Fibroblast of lung (primary cell): ENCODE results near the gene CTSZ. TPM values are rescaled to one million over a fixed set of nuclear protein-coding genes. Genes with fewer than 3 reads are reported as not detected.

Experiments
- DNase-seq, 2 donors: peaks; one replicate each; pipeline versions ENCODE4 v3.0.0 to v3.0.0-alpha.2; 2010; ENCODE audit warnings: low read depth in 2 of 2
- H2AFZ ChIP-seq: 2 replicates; pipeline ENCODE4 v1.5.1; 2012; ENCODE audit warnings: low read length, control low read depth, inconsistent platforms
- H3K27ac ChIP-seq: 2 replicates; pipeline ENCODE4 v1.5.1; 2011; ENCODE audit warnings: low read length, control low read depth; ENCODE audit not compliant: insufficient read depth
- H3K27me3 ChIP-seq: 2 replicates; pipeline ENCODE4 v1.5.1; 2011; ENCODE audit warnings: mild to moderate bottlenecking, low read length; ENCODE audit not compliant: control insufficient read depth, insufficient read depth
- H3K36me3 ChIP-seq: 2 replicates; pipeline ENCODE4 v1.5.1; 2011; ENCODE audit warnings: low read length; ENCODE audit not compliant: control insufficient read depth, insufficient read depth
- H3K4me1 ChIP-seq: 2 replicates; pipeline ENCODE4 v1.5.1; 2011; ENCODE audit warnings: low read length; ENCODE audit not compliant: control insufficient read depth, insufficient read depth; ENCODE audit errors: extremely low read depth
- H3K4me2 ChIP-seq: 2 replicates; pipeline ENCODE4 v1.5.1; 2011; ENCODE audit warnings: low read length, control low read depth; ENCODE audit not compliant: insufficient read depth; ENCODE audit errors: extremely low read depth
- H3K4me3 ChIP-seq, 4 experiments: fragments of 200-600 bp in 1 of 4; sonication (generic) in 1 of 4; replicated peaks in 1 of 4; 2 replicates each; pipeline ENCODE4 v1.5.1; 2011 to 2016; ENCODE audit warnings: low read length in 4 of 4, low read depth in 3 of 4, mild to moderate bottlenecking in 3 of 4, control low read depth in 2 of 4, inconsistent platforms in 1 of 4, mixed read lengths in 1 of 4; ENCODE audit not compliant: insufficient read depth in 1 of 4; ENCODE audit errors: control extremely low read depth in 1 of 4
- H3K79me2 ChIP-seq: 2 replicates; pipeline ENCODE4 v1.5.1; 2012; ENCODE audit warnings: mild to moderate bottlenecking, low read length, inconsistent platforms; ENCODE audit not compliant: control insufficient read depth, insufficient read depth
- H3K9ac ChIP-seq: 2 replicates; pipeline ENCODE4 v1.5.1; 2011; ENCODE audit warnings: mild to moderate bottlenecking, low read length, control low read depth; ENCODE audit not compliant: insufficient read depth
- H3K9me3 ChIP-seq: 2 replicates; pipeline ENCODE4 v1.5.1; 2012; ENCODE audit warnings: low read depth, low read length; ENCODE audit not compliant: control insufficient read depth, insufficient read depth
- H4K20me1 ChIP-seq: 2 replicates; pipeline ENCODE4 v1.5.1; 2011; ENCODE audit warnings: low read length; ENCODE audit not compliant: control insufficient read depth, insufficient read depth; ENCODE audit errors: extremely low read depth
- EZH2 ChIP-seq: IDR thresholded peaks from 2 replicates; pipeline ENCODE4 v1.5.1; 2012; ENCODE audit warnings: low read length, control low read depth, mild to moderate bottlenecking; ENCODE audit errors: missing control alignments
- polyA plus RNA-seq, 2 donors: library from polyadenylated mRNA; depleted of rRNA in 1 of 2; stranded (reverse) in 1 of 2; unstranded in 1 of 2; fragments of >200 nt; gene quantifications; 2 replicates each; pipeline ENCODE4 v1.2.1, GENCODE V29; 2011 to 2012; ENCODE audit warnings: missing spikeins in 1 of 2
- total RNA-seq: library from RNA; depleted of rRNA; stranded (reverse); fragments of >200 nt; gene quantifications from 2 replicates; pipeline ENCODE4 v1.2.1, GENCODE V29; 2014
- TF ChIP-seq, protein P1 (sequence below), 2 donors: IDR thresholded peaks in 1 of 2; conservative IDR thresholded peaks in 1 of 2; 1 replicate in 1 of 2; 2 replicates in 1 of 2; pipeline ENCODE4 v1.5.1; 2011 to 2012; ENCODE audit warnings: low read length in 2 of 2, control low read depth in 1 of 2, inconsistent platforms in 1 of 2, low read depth in 1 of 2, mild to moderate bottlenecking in 1 of 2

CTSZ gene
- total and polyA plus RNA-seq, 2 donors (not counting 1 experiment from before 2014, with no cell fraction given): 201 to 250 TPM

GRCh38 chr20:58971429-58971828 lies 35.6 kb downstream of the CTSZ start:
- H3K9ac ChIP-seq: no peak overlapping the region
- no peaks in the 10 kb centered on the region for H4K20me1 ChIP-seq
- no peak overlapping the region for H3K4me3 ChIP-seq
- DNase-seq: no peak
- peaks cover 3% of the 10 kb centered on the region for H3K27me3 ChIP-seq
- no peaks in the 10 kb centered on the region for H3K79me2 ChIP-seq
- H3K9me3 ChIP-seq: no peaks in the 10 kb centered on the region
- H3K4me1 ChIP-seq: no peaks in the 10 kb centered on the region
- TF ChIP-seq EZH2: no peak
- TF ChIP-seq, protein P1, sequence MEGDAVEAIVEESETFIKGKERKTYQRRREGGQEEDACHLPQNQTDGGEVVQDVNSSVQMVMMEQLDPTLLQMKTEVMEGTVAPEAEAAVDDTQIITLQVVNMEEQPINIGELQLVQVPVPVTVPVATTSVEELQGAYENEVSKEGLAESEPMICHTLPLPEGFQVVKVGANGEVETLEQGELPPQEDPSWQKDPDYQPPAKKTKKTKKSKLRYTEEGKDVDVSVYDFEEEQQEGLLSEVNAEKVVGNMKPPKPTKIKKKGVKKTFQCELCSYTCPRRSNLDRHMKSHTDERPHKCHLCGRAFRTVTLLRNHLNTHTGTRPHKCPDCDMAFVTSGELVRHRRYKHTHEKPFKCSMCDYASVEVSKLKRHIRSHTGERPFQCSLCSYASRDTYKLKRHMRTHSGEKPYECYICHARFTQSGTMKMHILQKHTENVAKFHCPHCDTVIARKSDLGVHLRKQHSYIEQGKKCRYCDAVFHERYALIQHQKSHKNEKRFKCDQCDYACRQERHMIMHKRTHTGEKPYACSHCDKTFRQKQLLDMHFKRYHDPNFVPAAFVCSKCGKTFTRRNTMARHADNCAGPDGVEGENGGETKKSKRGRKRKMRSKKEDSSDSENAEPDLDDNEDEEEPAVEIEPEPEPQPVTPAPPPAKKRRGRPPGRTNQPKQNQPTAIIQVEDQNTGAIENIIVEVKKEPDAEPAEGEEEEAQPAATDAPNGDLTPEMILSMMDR (conservative IDR thresholded peaks at IDR 0.05 in 1 of 2, IDR thresholded peaks at IDR 0.05 in 1 of 2; ENCODE audit: low read depth in 1 of 2, low read length in 2 of 2): no peak
- H3K27ac ChIP-seq: no peak overlapping the region
- no peak overlapping the region for H3K4me2 ChIP-seq
- no peaks in the 10 kb centered on the region for H3K36me3 ChIP-seq
- no peak overlapping the region for H2AFZ ChIP-seq

- no peak overlapping the region for H3K27ac ChIP-seq
- H4K20me1 ChIP-seq: no peaks in the 10 kb centered on the region
- DNase-seq: no peak
- H3K79me2 ChIP-seq: no peaks in the 10 kb centered on the region
- no peaks in the 10 kb centered on the region for H3K4me1 ChIP-seq
- H3K4me3 ChIP-seq: no peak overlapping the region
- peaks cover 3% of the 10 kb centered on the region for H3K27me3 ChIP-seq
- H3K9ac ChIP-seq: no peak overlapping the region
- no peak overlapping the region for H2AFZ ChIP-seq
- H3K9me3 ChIP-seq: no peaks in the 10 kb centered on the region
- no peaks in the 10 kb centered on the region for H3K36me3 ChIP-seq
- TF ChIP-seq, protein P1 (conservative IDR thresholded peaks at IDR 0.05 in 1 of 2, IDR thresholded peaks at IDR 0.05 in 1 of 2; ENCODE audit: low read depth in 1 of 2, low read length in 2 of 2): no peak
- TF ChIP-seq EZH2: no peak
- H3K4me2 ChIP-seq: no peak overlapping the region
Measured at GRCh38 chr20:58970146-58970545, 36.9 kb downstream of the CTSZ start.

DNA sequence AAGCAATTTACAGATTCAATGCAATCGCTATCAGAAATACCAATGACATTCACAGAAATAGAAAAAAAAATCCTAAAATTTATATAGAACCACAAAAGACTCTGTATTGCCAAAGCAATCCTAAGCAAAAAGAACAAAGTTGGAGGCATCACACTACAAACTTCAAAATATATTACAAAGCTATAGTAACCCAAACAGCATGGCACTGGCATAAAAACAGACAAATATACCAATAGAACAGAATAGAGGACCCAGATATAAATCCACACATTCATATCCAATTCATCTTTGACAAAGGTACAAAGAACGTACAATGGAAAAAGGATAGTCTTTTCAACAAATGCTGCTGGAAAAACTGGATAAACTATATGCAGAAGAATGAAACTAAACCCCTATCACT lies 37.6 kb downstream of the CTSZ start:
- H3K9me3 ChIP-seq: no peaks in the 10 kb centered on the region
- H3K4me3 ChIP-seq: no peak overlapping the region
- no peaks in the 10 kb centered on the region for H4K20me1 ChIP-seq
- no peaks in the 10 kb centered on the region for H3K36me3 ChIP-seq
- no peaks in the 10 kb centered on the region for H3K4me1 ChIP-seq
- DNase-seq: no peak
- peaks cover 3% of the 10 kb centered on the region for H3K27me3 ChIP-seq
- TF ChIP-seq, protein P1 (conservative IDR thresholded peaks at IDR 0.05 in 1 of 2, IDR thresholded peaks at IDR 0.05 in 1 of 2; ENCODE audit: low read depth in 1 of 2, low read length in 2 of 2): no peak
- TF ChIP-seq EZH2: no peak
- no peak overlapping the region for H3K4me2 ChIP-seq
- no peak overlapping the region for H3K27ac ChIP-seq
- H3K79me2 ChIP-seq: no peaks in the 10 kb centered on the region
- H2AFZ ChIP-seq: no peak overlapping the region
- no peak overlapping the region for H3K9ac ChIP-seq
